NCI-H69 (cell line): ENCODE measurements around the gene ZNF124.
"Not testable (repeated sequence)": the region's sequence is repeated elsewhere in the genome, so short reads cannot be mapped to it uniquely, and the experiment has no call there.

Experiments
- DNase-seq: peaks from one replicate; lab custom pipeline; 2025; lab: John Stamatoyannopoulos, UW

The ZNF124 gene

DNA sequence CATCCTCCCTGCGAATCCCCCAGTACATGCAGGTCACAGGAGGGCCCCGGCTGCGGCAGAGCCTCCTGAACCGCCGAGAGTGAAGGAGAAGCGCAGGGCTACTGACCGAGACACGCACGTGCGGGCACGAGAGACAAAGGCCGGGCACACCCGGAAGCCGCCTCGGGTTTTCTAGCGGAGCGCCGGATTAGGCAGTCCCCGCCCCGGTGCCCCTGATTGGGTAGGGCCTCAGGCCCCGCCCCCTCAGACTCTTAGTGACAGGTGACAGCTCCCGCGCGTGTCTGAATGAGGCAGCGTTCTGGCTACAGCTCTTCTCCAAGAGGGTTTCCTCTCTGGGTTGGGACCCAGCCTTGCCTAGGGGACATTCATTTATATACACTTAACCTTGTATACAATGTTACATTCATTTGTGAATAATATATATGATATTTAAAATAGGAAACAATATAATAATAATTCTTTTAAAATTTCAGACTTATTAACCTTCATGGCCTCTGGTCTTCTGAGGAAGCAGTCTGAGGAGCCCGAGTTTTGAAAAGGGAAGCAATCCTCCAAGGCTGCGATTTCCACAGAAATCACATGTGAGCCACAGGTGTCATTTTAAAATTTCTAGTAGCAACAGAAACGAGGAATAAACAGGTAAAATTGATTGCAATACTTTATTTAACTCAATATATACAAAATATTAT, at the start of gene ZNF124:
Gene ZNF124 (minus strand): TSS at position 146 of the 689 bp plus-strand sequence. CDS start 143 bp downstream, at position 3.
- peak; percentile 44 for DNase-seq

DNA sequence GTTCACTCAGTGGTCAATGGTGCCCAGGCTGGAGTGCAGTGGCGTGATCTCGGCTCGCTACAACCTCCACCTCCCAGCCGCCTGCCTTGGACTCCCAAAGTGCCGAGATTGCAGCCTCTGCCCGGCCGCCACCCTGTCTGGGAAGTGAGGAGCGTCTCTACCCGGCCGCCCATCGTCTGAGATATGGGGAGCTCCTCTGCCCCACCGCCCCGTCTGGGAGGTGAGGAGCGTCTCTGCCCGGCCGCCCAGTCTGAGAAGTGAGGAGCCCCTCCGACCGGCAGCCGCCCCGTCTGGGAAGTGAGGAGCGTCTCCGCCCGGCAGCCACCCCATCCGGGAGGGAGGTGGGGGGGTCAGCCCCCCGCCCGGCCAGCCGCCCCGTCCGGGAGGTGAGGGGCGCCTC, 48.5 kb upstream of the ZNF124 start:
- DNase-seq = not testable (repeated sequence)

DNA sequence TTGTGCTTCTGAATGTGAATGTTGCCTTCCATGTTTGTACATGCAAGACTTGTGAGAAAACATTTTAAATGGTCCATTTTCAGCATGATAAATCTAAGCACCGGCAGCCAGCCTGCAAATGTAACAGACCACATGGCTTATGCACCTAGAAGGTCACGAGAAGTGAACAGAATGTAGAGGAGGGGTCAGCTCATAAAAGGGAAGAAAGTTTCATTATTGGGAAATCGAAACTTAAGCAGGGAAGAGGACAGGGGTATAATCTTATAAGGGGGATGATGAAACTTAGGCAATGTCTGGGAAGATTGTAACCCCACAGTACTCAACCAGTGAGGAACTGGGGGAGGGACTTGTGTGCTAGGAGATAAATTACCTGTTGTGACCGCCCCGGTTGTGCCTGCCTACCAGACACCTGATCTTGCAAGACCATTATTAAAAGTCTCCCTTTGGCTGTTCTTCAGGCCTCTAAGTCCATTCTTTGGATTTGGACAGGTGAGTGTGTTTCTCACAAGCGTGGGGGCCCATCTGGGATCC, 46.4 kb upstream of the ZNF124 start:
- DNase-seq = no peak

DNA sequence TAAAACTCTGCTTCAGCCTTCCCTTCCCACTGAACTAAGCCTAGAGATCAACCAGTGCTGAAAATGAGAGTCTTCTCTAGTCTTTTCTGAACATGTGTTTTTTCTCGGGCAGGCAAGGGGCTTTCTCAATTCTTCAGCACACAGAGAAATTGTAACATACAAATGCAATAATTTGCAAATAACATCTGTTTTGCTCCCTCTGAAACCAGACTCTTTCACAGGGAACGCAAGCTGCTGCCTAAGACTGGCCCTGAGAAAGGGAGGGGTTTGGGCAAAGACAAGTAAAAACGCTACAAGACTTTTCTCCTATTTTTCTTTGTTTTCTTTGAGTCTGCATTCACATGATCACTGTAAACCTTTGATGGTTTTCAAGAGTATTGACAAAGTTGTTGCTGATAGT, 44.4 kb upstream of the ZNF124 start:
- peak; percentile 20 for DNase-seq

DNA sequence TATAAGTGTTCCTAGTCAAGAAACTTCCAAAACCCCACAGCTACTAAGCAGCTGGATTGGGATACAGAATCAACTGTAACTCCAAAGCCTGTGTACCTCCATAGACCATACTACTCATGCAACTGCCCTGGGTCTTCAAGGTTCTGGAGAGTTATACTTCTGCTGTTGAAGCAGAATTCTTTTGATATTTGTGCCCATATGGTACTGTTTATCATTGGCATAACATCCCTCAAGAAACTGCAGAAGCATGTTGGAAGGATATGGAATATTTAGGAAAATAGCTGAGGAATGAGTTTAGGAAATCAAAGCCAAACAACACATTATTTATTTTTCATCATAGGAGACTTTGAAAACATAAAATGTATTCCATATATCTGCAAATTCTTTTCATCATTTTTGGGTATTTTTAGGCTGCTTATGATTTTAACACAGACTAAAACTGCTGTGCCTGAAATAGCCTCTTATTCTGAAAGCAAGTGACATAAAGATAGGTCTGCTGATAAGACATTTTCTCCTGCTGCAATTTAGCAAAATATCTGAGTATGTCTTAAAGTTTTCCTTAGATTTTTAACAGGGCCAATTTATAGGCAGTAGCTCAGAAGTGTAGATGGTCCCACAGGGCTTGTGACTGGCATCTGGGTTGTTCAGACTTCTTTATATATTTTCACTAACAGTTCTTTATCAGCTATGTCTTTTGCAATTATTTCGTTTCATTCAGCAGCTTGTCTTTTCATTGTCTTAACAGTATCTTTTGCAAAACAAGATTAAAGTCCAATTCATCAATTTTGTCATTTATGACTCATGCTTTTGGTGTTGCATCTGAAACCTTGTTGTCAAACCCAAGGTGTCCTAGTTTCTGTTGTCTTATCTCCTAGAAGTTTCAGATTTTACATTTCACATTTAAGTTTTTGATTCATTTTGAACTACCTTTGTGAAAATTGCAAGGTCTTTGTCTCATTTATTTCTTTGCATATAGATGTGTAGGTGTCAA, 41.1 kb upstream of the ZNF124 start:
- no peak for DNase-seq

DNA sequence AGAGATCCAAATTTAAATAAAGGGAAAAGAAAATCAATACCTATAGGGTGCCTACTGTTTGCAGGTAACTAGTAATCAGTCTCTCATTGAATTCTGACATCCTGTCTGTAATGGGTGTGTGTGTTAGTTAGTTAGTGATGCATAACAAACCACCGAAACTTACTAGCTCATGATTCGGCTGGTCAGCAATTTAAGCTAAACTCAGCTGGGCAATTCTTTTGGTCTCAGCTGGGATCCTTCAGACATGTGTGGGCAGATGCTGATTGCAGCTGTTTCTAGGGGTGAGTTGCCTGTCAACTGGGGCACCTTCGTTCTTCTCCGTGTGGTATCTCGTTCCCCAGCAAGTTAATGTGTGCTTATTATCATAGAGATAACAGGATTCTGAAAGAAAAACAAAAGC, 40.2 kb upstream of the ZNF124 start:
- DNase-seq = peak; percentile 23

DNA sequence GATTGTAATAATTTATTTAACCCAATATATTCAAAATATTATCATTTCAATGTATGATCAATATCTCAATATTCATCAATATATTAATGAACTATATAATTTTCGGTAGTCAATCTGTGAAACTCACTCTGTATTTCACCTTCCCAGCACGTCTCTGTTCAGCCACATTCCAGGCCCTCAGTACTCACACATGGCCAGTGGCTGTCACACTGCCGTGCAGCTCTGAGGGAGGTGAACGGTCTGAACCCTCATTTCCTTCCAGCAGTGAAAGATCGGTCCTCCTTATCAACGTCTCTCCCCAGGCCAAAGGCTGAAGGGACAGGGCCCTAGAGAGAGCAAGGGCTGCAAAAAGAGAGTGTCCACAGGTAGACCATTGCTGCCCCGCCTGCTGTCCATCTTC, 39.5 kb upstream of the ZNF124 start:
- DNase-seq = peak; percentile 9

DNA sequence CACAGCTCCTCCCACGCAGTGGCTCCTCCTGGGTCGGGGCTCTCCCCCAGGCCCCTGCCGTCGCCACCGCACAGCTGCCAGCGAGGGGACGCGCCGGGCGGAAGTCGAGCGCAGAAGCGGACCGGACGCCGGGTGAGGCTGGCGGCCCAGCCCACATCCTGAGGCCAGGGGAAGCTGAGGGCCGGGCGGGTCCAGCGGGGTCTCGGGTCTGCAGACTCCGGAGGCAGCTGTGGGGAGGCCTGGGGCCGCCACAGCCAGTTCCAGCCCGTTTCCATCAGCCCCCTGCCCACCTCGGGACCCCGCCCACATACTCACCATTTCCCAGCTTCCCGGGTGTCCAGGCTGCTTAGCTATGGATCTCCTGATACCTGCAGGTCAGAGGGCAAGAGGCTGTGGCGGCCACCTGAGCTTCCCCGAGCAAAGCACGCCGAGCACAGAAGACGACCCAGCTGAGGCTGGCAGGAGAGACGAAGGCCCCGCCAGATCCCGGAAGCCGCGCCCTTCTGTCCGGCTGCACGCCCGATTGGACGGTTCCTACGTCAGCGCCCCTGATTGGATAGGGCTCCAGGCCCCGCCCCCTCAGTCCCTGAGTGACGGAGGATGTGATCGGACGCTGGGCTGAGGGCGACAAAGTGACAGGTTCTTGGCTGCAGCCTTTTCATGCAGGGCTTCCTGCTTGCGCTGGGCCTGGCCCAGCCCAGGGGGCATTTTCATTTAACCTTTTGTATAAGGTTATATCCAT, 38.7 kb upstream of the ZNF124 start:
- DNase-seq = peak; percentile 99

DNA sequence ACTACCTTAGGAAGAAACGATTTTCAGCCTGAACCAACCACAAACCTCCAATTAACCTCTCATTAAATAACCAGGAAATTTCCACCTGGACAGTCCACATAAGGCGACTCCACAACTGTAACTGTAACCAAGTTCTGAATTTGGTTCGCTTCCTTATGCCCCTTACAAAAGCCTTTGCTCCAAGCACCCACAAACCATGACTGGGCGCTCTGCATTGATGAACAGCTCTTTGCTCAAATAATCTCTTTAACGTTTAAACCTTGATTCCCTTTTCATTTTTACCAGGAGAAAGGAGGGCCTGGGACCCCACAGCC, 38.2 kb upstream of the ZNF124 start:
- DNase-seq = no peak

DNA sequence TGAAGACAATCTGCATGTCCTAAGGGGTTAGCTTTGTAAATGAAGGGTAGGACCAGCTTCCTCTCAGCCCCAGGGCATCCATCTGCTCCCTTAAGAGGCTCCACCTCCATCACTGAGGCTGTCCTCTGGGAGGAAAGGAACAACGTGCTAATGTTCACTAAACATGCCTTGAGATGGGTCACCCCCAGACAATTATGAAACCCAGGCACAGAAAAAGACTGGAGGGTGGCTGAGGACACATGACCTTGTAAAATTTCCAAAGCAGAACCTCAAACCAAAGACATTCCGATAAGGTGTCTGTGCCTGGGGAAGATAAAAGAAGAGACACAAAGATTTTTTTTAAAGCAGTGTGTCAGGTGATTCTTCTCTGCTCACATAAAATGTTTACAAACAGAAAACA, 37.6 kb upstream of the ZNF124 start:
- DNase-seq = peak; percentile 86

DNA sequence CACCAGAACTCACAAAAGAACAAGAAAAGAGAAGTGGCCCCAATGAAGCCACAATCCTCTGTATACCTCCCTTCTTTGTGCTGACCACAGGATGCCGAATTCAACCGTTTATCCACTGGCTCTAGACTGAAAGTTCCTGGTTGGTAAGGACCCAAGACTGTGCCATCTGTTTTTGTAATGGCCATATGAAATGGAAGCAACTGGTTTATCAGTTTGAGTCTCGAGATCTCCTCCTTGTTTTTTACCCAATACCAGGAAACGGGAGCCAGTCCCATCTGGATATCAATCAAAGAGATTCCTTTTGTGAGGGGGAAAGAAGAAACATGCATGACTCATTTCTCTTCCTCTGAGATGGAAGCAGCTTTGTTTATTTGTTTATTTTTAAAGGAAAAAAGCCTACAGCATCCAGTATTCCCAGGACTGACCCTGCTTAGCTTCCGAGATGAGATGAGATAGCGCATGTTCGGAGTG, 32.4 kb upstream of the ZNF124 start:
- no peak for DNase-seq

DNA sequence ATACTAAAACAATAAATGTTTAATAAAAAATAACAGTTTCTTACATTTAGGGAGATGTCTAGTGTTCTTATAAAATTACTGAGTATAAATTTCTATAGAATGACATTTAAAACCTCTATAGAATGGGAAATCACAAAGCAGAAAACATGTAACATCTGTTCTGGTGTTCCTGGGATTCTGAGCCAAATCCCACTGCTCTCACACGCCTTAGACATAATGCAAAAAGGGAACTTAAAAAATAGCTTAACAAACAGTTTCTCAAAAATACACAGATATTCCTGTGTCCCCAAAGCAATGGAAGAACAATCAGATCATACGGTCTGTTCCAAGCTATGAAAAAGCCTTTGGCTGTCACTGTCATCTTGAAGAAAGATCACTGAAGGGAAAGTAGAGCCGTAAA, 27.0 kb upstream of the ZNF124 start:
- no peak for DNase-seq

DNA sequence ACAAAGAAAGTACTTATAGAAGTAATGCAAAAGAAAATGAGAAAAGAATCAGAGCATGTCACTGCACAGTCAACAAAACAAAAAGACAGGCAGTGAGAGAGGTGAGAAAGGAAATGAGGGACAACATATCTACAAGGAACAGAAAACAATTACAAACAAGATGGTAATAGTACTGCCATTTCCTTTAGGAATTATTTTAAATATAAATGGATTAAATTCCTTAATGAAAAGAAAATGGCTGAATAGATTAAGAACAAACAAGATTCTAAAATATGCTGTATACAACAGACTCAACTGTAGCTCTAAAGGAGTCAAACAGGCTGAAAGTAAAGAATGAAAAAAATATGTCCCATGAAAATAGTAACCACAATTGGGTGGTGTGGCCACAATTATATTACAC, 22.1 kb upstream of the ZNF124 start:
- no peak for DNase-seq

DNA sequence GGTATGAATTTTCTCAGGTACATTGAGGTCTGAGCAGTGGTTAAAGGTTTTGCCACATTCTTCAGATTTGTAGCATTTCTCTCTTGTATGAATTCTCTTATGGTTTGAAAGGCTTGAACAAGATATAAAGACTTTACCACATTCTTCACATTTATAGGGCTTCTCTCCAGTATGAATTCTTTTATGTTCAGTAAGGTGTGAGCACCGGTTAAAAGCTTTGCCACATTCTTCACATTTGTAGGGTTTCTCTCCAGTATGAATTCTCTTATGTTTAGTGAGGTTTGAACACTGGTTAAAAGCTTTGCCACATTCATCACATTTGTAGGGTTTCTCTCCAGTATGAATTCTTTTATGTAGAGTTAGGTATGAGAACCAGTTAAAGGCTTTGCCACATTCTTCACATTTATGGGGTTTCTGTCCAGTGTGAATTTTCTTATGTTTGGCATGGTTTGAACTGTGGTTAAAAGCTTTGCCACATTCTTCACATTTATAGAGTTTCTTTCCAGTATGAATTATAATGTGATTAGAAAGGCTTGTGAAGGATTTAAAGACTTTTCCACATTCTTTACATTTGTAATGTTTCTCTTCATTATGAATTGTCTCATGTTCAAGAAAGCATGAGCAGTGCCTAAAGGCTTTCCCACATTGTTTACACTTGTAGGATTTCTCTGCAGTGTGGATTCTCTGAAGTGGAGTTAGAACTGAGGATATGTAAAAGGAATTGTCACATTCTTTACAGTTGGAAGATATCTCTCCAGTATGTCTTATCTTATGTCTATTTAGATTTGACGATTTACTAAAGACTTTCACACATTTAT, 18.4 kb upstream of the ZNF124 start:
- no peak for DNase-seq

DNA sequence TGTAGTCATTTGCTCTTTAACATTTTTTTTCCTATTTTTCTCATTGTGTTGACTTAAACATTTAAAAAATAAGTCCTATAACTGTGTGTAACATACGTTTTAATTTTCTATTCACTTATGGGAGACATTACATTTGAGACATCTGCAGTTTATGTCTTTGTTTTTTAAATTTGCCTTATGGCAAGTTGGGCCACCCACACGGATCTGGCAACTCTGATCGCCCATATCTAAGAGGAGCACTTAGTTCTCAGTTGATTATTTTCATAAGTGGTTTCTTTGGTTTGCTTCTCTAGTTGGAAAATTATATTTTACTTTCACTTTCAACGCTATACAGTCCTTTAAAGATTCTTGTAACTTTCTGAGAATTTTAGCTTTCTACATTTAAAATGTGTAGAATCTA, 13.8 kb upstream of the ZNF124 start:
- no peak for DNase-seq

DNA sequence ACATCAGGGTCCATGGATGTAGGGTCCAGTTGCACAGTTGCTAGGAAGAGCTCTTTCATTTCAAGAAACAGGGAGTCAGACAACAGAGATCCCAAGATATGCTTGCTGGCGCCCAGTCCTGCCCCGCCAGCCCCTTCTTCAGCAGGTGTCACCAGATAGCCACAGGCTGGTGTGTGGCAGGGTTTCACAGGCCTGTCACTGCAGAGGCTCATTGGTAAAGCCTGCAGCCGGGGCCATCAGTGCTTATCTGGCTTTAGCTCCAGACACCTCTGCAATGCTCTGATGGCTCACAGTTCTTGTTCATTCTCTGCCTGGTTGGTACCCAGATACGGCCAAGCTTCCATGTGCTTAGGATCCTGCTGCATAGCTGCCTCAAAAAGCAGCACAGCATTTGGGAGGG, 12.4 kb upstream of the ZNF124 start:
- DNase-seq = no peak

DNA sequence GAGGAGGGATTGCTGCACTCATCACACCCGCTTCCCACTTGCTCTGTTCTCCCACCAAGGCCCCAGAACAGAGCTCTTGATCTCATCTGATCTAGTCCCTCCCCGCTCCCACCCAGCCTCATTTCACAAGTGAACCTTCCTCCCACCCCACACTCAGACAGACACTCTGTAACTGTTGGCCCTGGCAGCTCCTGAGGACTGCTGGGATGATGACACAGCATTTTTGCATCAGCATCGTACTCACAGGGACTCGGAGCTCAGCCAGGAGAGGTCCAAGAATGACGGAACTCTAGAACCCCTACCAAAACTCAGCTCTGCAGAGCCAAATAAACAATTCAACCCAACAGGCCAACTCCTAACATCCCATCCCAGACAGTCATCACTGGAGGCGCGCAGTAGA, 11.2 kb upstream of the ZNF124 start:
- DNase-seq = no peak

DNA sequence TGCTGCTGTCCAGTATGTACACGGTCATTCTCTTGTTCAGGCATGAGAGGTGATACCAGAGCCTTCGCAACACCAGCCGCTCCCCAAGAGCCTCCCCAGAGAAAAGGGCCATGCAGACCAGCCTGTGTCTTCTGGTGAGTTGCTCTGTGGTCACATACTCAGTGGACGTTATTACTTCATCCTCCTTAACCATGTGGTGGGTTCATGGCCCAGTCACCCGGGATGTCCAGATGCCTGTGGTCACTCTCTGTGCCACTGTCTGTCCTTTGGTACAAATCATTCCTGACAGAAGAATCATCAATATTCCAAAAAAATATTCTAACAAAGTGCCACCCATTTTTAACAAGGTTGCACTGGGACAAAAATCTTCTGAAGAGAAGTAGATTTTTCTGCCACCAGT, 8.8 kb upstream of the ZNF124 start:
- no peak for DNase-seq

DNA sequence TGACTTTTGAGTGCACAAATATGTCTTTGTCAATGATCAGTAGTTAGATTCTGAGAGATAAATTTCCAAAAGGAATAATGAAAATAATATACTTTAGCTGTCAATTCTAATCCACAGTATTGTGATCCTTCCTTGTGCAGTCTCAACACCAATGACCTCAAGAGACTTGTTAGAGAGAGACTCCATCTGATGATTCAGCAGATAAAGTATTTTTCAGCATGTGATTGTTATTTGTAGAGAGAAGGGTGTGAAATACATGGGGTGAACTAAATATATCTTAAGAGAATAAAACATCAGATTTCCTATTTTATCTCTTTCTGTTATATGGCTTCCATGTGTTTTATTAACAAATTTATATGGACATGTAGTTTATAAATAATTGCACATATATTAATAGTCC, 5.9 kb upstream of the ZNF124 start:
- no peak for DNase-seq

DNA sequence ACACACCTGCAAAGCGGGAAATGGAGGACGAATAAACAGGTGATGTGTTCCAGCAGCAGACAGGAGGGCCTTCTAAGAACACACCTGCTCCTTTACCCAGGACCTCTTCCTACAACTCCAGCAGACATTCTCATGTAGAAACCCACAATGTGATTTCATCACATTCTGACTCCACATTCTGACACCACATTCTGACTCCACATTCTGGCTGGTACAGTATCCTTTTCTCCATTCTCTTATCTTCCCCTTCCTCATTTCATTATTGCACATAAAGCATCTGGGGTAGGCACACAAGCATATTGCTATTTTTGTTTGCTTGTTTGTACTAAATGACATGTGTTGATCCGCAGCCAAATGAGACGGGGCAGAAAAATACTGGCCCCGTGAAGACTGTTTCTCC, 3.6 kb upstream of the ZNF124 start:
- DNase-seq = no peak

DNA sequence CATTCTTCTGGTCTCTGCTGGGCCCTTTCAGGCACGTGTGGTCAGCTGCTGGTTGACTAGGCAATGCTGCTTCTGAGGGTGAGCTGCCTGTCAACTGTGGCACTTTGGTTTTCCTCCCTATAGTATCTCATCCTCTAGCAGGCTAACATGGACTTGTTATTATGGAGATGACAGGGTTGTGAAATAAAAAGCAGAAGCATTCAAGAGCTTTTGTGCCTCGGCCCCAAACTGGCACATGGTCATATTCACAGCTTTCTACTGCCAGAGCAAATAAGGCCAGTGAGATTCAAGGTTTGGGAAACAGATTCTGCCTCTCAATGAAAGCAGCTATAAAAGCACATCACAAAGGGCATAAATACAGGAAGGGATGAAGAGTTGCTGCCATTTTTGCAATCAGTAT, 1.6 kb upstream of the ZNF124 start:
- DNase-seq = no peak
